CD4-positive, alpha-beta T cell treated with Interleukin-6 at 100 ng/mL for 8 hours (primary cell): ENCODE results near the gene MBNL1.

Experiments
- DNase-seq: peaks from one replicate; pipeline ENCODE4 v3.0.0-alpha.2; 2020; ENCODE audit warnings: mixed read lengths, low spot score

The MBNL1 gene

DNA sequence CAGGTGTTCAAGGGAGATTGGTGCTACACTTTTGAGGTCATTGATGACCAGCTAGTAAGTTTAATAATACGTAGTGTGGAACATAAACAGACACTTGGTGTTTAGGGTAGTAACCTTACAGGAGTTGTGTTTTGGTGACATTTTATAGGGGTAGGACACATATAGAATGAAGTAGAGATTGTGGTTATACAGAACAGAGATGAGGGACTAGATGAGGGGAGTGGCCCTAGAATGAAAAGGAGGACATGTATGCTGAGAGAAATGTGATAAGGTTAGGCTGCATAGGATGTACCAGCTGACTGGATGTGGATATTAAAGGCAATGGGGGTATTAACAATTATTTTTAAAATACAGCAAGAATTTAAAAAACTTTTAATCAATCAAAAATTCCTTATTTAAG is 8.0 kb downstream of the MBNL1 start:
- DNase-seq = no peak

DNA sequence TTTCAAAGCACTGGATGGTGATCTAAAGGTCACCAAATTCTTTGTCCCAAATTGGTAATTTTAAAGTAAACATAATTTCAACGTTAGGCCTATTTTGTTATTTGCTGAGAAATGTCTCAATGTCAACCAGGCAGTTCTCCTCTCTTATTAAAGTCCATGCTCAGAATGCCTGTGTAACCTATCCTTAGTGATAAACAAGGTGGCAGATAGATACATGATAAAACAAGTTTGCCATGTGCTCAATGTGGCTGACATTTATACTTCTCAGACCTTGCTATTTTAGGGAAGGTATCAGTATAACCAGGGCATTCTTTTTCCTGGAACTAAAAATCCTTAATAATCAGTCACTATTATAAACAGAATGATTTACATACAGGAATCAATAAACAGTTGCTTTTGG is 8.5 kb downstream of the MBNL1 start:
- DNase-seq = no peak

DNA sequence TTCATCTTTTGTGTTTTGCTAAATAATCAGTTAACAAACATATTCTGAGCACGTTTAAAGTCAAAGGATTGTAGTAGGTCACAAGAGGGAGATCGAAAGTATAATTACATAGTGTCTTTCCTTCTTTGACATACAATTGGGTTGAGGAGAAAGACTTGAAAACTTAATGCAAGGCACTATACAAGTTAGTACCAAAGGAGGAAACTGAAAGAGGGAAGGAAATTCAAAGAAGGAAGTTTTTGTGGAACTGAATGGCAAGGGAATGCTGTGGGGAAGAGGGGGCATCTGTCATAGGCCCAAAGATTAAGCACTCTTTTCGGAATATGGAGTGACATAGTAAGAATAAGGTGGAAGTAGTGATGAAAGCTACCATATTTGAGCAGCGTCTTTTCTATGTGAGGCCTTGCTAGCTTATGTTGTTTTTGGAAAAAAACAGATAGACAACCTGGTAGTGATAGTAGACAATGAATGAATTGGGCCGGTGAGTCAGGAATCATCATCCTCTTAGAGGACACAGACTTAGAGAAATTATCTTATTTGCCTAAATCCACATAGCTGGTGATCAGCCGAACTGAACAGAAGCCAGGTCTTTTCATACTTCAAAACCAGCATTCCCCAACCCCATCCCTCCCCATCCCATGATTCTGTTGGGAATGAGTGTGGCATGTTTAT is 10.2 kb downstream of the MBNL1 start:
- DNase-seq = no peak

GRCh38 chr3:152279479-152279878 is 10.8 kb downstream of the MBNL1 start:
- DNase-seq = no peak

- no peak for DNase-seq
Measured at GRCh38 chr3:152280539-152280938, 11.8 kb downstream of the MBNL1 start.

GRCh38 chr3:152281133-152281713 is 12.5 kb downstream of the MBNL1 start:
- no peak for DNase-seq

DNA sequence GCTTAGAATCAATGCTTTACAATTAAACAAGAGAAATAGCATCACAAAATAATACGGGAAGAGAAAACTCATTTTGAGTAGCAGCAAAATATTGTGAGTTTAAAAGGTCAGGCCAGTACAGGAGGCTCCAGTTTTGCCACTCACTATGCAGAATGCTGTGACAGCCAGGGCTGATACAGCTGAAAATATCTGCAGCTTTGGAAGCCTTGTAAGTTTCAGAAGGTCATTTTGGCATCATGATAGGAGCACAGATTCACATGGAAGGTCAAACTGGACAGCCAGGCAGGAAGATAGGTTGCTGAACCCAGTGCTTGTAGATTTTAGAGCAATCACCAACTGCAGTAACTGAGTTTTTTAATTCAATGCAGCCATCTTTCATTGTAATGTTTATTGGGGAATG is 14.1 kb downstream of the MBNL1 start:
- no peak for DNase-seq

DNA sequence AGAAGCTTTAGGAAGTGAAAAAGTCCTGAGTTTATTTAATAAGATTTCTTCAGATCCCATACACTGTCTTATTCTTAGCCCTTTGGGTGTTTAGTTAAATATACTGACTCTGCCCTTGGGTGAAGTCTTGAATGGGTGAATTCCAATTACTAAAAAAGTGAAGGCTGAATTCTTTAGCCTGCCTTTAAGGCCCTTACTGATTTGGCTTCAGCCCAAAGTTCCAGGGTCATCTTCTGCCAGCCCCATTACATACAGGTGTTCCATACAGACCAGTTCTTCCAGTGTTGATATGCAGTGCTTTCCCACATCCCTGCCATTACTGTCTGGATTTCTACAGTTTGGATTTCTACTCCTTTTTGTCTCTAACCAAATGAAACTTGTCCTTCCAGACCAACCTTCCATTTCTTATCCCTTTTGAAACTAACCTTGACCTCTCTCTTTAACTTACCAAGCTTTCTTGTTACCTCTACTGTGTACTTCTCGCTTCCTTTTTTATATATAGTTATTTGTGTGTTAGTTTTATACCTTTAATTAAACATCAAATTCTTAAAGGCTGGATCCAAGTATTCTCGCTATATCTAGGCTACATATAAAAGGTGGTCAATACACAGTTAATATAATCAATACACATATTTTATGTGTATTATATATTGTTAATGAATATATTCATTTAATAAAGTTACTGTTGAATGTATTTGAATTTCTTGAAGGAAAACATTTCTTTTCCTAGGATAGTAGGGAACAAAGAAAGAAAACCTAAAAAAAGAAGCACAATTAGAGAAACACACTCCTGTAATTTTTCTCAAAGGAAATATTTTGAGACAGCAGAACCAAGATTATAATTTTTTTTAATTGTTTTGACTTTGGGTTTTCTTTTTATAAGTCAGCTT is 15.0 kb downstream of the MBNL1 start:
- no peak for DNase-seq

- DNase-seq = no peak
Measured at GRCh38 chr3:152284906-152285305, 16.2 kb downstream of the MBNL1 start.

DNA sequence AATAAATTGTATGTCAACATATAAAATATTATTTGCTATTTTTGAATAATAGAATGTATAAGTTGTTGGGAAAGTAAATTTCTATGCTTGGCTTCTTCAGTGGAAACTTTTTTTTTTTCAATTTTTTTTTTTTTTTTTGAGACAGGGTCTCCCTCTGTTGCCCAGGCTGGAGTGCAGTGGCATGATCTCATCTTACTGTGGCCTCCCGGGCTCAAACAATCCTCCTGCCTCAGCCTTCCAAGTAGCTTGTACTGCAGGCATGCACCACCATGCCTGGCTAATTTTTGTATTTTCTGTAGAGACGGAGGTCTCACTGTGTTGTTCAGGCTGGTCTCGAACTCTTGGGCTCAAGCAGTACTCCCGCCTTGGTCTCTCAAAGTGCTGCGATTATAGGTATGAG is 16.8 kb downstream of the MBNL1 start:
- no peak for DNase-seq

DNA sequence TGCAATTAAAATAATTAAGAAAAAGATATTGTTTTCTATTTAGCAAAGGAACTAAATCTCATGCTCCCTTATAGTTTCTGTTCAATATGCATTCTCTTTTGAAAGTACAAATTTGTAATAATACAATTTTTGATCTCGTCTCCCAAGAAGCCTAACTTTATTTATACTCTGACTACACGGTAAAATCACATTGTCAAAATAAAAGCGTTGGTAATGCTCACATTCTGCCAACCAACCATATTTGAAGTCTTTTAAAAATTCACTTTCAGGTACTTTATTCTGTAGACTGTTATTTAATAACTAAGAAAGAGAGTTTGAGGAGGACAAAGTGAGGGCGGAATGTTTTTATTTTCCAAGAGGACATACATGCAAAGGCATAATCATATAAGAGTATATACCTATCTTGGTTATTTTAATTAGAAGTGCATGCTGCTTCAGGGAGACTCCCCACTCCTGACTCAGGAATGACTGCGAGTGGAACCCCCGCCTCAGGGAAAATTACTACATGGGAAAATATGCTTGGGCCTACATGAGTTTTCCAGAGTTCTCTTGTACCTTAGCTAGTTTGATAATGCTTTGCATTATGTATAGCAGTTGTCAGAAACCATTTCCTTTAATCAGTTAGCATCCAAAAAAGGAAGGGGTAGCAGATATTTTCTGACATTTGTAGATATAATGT is 19.3 kb downstream of the MBNL1 start:
- DNase-seq = no peak

GRCh38 chr3:152288681-152289080 is 20.0 kb downstream of the MBNL1 start:
- DNase-seq = no peak

DNA sequence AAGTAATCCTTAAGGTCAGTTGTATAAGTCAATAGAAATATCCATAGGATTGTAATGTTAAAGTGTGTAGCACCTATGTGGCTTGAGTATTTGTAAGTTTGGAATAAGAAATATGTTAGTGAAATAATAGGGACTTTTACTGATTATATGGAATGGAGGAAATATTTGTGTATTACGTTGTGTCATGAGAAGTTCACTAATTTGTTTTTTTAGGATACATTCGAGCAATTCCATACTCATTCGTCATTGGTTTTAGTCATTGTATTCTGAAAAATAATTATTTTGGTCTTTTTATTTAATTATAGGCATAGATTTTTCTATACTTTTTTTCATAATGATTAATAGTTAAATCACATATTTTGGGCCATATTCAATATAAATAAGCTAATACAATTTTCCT is 21.0 kb downstream of the MBNL1 start:
- DNase-seq = no peak

DNA sequence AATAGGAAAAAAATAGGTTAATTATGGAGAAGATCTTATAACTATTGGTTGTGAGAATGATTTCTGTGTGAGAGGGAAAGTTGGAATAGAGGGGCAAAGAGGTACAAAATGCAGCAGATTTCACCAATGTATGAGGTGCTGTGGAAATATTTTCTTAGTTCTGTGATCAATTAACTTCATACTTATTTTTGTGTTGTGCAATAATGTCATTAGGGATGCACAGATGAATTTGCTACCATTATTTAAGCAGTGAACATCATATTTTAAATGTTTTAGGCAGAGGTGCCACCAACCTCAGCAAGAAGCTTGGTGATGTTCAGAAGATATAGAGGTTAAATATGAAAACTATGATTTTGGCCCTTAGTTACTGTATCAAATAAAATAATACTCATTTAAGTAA is 21.6 kb downstream of the MBNL1 start:
- no peak for DNase-seq

DNA sequence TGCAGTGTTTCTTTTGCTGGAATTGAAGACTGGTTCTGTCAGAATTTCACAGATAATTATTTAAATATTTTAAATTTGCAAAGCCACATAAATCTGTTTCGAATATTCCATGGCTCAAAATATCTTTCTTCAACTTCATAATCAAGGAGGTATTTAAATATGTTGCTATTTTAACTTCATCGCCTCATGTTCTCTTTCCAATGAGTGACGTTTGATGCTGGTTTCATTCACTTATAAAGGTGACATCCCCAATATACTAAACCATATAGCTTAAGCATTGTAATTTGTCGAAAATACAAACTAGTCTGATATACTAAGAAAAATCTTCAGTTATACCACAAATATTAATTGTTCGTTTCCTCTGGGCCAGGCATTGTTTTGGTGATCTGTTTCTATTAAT is 22.5 kb downstream of the MBNL1 start:
- no peak for DNase-seq

DNA sequence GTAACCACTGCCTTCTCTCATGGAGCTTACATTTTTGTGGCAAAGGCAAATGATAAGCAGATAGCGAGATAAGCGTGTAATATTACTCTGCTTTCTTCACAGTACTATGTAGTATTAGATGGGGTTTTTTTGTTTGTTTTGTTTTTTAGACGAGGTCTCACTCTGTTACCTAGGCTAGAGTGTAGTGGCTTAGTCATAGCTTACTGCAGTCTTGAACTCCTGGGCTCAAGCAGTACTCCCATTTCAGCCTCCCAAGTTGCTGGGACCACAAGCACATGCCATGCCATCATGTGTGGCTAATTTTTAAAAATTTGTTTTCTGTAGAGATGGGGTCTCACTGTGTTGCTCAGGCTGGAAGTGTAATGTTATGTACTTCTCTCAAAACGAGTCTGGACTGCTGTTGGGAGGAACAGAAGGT is 22.9 kb downstream of the MBNL1 start:
- no peak for DNase-seq

DNA sequence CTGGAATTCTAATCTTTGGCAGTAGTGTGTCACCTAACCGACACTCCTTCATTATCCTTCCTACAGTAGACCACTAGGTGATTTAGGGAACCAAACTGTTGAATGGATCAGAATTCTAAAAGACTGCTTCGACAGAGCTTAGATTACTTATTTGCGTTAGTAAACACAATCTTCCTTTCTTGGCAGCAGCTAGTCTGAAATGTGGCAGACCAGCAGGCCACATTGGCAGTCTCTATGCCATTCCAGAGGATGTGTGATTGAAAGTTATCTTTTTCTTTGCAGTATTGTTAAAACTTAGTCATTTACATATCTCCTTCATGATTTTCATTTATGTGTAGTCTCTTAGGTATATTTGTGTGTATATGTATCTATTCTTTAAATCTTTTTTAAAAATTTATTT is 23.6 kb downstream of the MBNL1 start:
- DNase-seq = no peak

DNA sequence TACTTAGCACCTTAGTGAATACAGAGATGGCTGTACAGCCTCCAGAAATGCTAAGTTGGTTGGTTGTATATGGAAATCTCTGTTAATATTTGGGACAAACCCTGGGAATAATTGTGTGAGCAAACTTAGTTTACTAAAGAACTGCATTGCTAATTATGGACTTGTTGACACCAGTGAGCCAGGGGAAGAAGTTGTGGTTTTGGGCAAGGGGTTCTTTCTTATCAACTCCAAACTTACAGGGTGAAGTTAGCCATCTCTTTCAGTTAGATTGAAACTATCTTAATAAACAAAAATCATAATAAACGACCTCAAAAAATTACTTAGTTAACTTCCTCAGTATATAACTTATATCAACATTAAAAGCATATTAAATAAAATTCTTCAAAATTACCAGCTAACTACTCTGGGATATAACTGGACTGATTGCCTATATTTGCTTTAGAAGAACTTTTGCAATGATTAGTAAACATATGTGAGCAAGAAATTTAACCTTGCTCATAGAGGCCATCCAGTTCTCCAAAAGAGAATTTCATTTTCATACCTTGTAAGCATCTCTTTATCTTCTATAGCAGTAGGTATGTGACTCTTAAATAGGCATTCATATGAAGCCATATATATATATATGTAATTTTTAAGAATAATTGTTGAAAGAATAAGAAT is 24.7 kb downstream of the MBNL1 start:
- DNase-seq = no peak

DNA sequence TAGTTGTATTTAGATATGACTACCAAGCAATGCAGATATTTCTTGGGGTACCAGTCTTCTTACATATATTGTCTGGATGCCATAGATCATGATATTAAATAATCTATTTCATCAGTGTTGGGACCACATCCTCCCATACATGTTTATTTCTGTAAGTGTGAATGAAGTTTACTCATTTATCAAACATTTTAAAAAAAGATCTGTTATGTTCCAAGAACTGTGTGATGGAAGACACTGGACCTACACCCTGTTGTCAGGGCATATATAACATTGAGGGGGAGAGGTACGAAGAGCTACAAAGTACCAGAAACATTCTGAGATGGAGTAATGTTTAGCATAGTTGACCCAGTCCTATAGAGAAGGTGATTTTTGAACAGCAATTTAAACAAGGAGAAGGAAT is 26.6 kb downstream of the MBNL1 start:
- no peak for DNase-seq

DNA sequence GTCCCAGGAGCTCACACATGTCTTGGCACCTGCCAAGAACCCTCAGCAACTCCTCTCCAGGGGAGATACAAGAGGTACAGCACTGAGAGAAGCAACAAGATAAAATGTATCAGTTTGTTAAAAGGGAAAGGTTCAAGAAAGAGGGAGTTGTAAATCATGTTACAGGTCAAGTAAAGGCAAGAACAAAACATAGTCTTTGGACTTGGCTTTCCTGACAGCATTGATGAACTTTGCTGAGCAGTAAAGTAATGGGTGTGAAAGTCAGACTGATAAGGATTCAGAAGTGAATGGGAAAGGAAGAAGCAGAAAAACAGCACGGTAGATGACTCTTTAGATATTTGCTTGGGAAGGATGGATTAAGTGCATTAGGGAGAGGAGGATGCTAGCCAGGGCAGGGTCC is 27.1 kb downstream of the MBNL1 start:
- no peak for DNase-seq

GRCh38 chr3:152296382-152296781 is 27.7 kb downstream of the MBNL1 start:
- DNase-seq = no peak

GRCh38 chr3:152296971-152297370 is 28.2 kb downstream of the MBNL1 start:
- no peak for DNase-seq
